Measurements from ENCODE around the gene WDR93.
"Not testable (repeated sequence)": the region's sequence is repeated elsewhere in the genome, so short reads cannot be mapped to it uniquely, and the experiment has no call there.

Gene WDR93

GRCh38 chr15:89781891-89782618 is 91.4 kb downstream of the WDR93 start:
- Histone ChIP-seq H3K4me1 (ENCODE audit: control insufficient read depth, insufficient read depth, low read length) (no peaks in the 10 kb centered on the region), H3K27ac (ENCODE audit: extremely low read depth, low read depth, low read length) (no peak overlapping the region), H3K36me3 (ENCODE audit: control insufficient read depth in 2 of 2, insufficient read depth in 1 of 2, low read length in 2 of 2) (no peaks in the 10 kb centered on the region), H3K4me3 (ENCODE audit: low read depth, low read length) (no peak overlapping the region), H3K9me3 (ENCODE audit: control insufficient read depth, insufficient read depth, low read depth, low read length) (no peaks in the 10 kb centered on the region)
- CTCF ChIA-PET: interaction anchor here (0.6 to 1.1 kb wide), 2 partner anchors 62 to 90 kb away, joined by 3 to 4 read pairs; no protein-coding TSS in a partner anchor
- POLR2A ChIA-PET: interaction anchor here (0.6 kb wide), 1 partner anchor 267 kb away, joined by 4 read pairs; no protein-coding TSS in a partner anchor
- TF ChIP-seq ZNF398 (tag by site-specific recombination; IDR thresholded peaks at IDR 0.05) (no peak), ZNF555 (tag by site-specific recombination; conservative IDR thresholded peaks at IDR 0.05) (no peak), SCRT1 (tag by site-specific recombination; IDR thresholded peaks at IDR 0.05; ENCODE audit: borderline replicate concordance) (no peak), ZNF391 (tag by site-specific recombination; IDR thresholded peaks at IDR 0.05; ENCODE audit: borderline replicate concordance, low read depth) (no peak), SALL2 (tag by site-specific recombination; IDR thresholded peaks at IDR 0.05; ENCODE audit: borderline replicate concordance) (no peak), ZNF302 (tag by site-specific recombination; IDR thresholded peaks at IDR 0.05; ENCODE audit: low read depth) (no peak), ZNF626 (tag by site-specific recombination; IDR thresholded peaks at IDR 0.05) (no peak), ZNF610 (tag by site-specific recombination; IDR thresholded peaks at IDR 0.05; ENCODE audit: borderline replicate concordance) (no peak), ZNF629 (tag by site-specific recombination; IDR thresholded peaks at IDR 0.05) (no peak), ZNF747 (tag by site-specific recombination; IDR thresholded peaks at IDR 0.05) (no peak), ZFP3 (tag by site-specific recombination; IDR thresholded peaks at IDR 0.05; ENCODE audit: low read depth) (no peak), ZNF776 (tag by site-specific recombination; IDR thresholded peaks at IDR 0.05; ENCODE audit: borderline replicate concordance) (no peak), ZNF76 (tag by site-specific recombination; IDR thresholded peaks at IDR 0.05; ENCODE audit: borderline replicate concordance, low read depth) (no peak), ZNF501 (tag by site-specific recombination; IDR thresholded peaks at IDR 0.05) (no peak)
- TF ChIP-seq, protein P1, sequence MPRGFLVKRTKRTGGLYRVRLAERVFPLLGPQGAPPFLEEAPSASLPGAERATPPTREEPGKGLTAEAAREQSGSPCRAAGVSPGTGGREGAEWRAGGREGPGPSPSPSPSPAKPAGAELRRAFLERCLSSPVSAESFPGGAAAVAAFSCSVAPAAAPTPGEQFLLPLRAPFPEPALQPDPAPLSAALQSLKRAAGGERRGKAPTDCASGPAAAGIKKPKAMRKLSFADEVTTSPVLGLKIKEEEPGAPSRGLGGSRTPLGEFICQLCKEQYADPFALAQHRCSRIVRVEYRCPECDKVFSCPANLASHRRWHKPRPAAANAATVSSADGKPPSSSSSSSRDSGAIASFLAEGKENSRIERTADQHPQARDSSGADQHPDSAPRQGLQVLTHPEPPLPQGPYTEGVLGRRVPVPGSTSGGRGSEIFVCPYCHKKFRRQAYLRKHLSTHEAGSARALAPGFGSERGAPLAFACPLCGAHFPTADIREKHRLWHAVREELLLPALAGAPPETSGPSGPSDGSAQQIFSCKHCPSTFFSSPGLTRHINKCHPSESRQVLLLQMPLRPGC (tag by site-specific recombination; IDR thresholded peaks at IDR 0.05): no peak
- TF ChIP-seq, protein P2, sequence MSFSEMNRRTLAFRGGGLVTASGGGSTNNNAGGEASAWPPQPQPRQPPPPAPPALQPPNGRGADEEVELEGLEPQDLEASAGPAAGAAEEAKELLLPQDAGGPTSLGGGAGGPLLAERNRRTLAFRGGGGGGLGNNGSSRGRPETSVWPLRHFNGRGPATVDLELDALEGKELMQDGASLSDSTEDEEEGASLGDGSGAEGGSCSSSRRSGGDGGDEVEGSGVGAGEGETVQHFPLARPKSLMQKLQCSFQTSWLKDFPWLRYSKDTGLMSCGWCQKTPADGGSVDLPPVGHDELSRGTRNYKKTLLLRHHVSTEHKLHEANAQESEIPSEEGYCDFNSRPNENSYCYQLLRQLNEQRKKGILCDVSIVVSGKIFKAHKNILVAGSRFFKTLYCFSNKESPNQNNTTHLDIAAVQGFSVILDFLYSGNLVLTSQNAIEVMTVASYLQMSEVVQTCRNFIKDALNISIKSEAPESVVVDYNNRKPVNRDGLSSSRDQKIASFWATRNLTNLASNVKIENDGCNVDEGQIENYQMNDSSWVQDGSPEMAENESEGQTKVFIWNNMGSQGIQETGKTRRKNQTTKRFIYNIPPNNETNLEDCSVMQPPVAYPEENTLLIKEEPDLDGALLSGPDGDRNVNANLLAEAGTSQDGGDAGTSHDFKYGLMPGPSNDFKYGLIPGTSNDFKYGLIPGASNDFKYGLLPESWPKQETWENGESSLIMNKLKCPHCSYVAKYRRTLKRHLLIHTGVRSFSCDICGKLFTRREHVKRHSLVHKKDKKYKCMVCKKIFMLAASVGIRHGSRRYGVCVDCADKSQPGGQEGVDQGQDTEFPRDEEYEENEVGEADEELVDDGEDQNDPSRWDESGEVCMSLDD (tag by site-specific recombination; IDR thresholded peaks at IDR 0.05): no peak

DNA sequence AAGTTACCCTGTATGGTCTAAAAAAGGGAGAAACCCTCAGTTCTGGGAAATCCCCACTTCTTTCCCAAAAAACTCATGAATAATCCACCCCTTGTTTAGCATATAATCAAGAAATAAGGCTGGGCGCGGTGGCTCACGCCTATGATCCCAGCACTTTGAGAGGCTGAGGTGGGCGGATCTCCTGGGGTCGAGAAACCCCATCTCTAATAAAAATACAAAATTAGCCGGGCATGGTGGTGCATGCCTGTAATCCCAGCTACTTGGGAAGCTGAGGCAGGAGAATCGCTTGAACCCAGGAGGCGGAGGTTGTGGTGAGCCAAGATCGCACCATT is 92.0 kb downstream of the WDR93 start:
- H3K27ac ChIP-seq (ENCODE audit: extremely low read depth, low read depth, low read length); POLR2A ChIA-PET; H3K9me3 ChIP-seq (ENCODE audit: control insufficient read depth, insufficient read depth, low read depth, low read length); H3K4me1 ChIP-seq (ENCODE audit: control insufficient read depth, insufficient read depth, low read length); H3K36me3 ChIP-seq (ENCODE audit: control insufficient read depth in 2 of 2, insufficient read depth in 1 of 2, low read length in 2 of 2); H3K4me3 ChIP-seq (ENCODE audit: low read depth, low read length): not testable (repeated sequence)
- CTCF ChIA-PET: interaction anchor here (1.5 kb wide), 1 partner anchor 92 kb away, joined by 7 read pairs; no protein-coding TSS in a partner anchor
